PC-3 (cell line): ENCODE data around the gene KIF20A. TPM values are rescaled to one million over a fixed set of nuclear protein-coding genes. Genes with fewer than 3 reads are reported as not detected.
"Not testable (repeated sequence)": the region's sequence is repeated elsewhere in the genome, so short reads cannot be mapped to it uniquely, and the experiment has no call there.

Experiments
- ATAC-seq: fragments of 200-7000 bp; cut with Tn5 transposase; 2 replicates; pipeline ENCODE4 v1.9.1; 2020; ENCODE audit warnings: mild to moderate bottlenecking, moderate library complexity
- BruUV-seq: library from RNA; stranded (reverse); fragments of 400-500 nt; replicated peaks from 2 replicates; lab custom pipeline; 2021; lab: Mats Ljungman, UMichigan
- CTCF ChIA-PET: fragments of 300-600 bp; sonication (Branson Sonifier 250); formaldehyde crosslinking; loops from one replicate; lab custom pipeline; 2022; ENCODE audit warnings: antibody characterized with exemption; lab: Charles Lee
- POLR2A ChIA-PET: fragments of 300-600 bp; sonication (Branson Sonifier 250); formaldehyde crosslinking; loops from one replicate; lab custom pipeline; 2022; ENCODE audit warnings: antibody characterized with exemption; ENCODE audit not compliant: unreplicated experiment; lab: Charles Lee
- DNase-seq: peaks from one replicate; pipeline ENCODE4 v3.0.0-alpha.2; 2015
- H2AFZ ChIP-seq: fragments of 300-600 bp; sonication (generic); 2 replicates; pipeline ENCODE4 v1.6.0; 2016; ENCODE audit warnings: antibody characterized with exemption, low read length
- H3F3A ChIP-seq: fragments of 300-600 bp; sonication (generic); one replicate; pipeline ENCODE4 v1.6.0; 2017; ENCODE audit warnings: antibody characterized with exemption, low read length, control low read depth, mild to moderate bottlenecking; ENCODE audit not compliant: unreplicated experiment
- H3K27ac ChIP-seq: fragments of 300-600 bp; sonication (generic); 2 replicates; pipeline ENCODE4 v1.5.1; 2016; ENCODE audit warnings: mild to moderate bottlenecking, low read length
- H3K27me3 ChIP-seq: fragments of 300-600 bp; sonication (generic); 2 replicates; pipeline ENCODE4 v1.6.1; 2016; ENCODE audit warnings: low read length, mixed read lengths
- H3K36me3 ChIP-seq: fragments of 300-600 bp; sonication (generic); 2 replicates; pipeline ENCODE4 v1.6.1; 2016; ENCODE audit warnings: low read depth, mixed run types, low read length, mixed read lengths
- H3K4me1 ChIP-seq: fragments of 300-600 bp; sonication (generic); 2 replicates; pipeline ENCODE4 v1.5.1; 2016; ENCODE audit warnings: low read length; ENCODE audit not compliant: insufficient read depth
- H3K4me2 ChIP-seq: fragments of 300-600 bp; sonication (generic); 2 replicates; pipeline ENCODE4 v1.6.0; 2016; ENCODE audit warnings: low read length
- H3K4me3 ChIP-seq: fragments of 300-600 bp; sonication (generic); 2 replicates; pipeline ENCODE4 v1.5.1; 2016; ENCODE audit warnings: mild to moderate bottlenecking, low read length, mixed read lengths
- H3K79me2 ChIP-seq: fragments of 300-600 bp; sonication (generic); 2 replicates; pipeline ENCODE4 v1.6.1; 2017; ENCODE audit warnings: low read length, mixed read lengths
- H3K9ac ChIP-seq: fragments of 300-600 bp; sonication (generic); 2 replicates; pipeline ENCODE4 v1.6.0; 2016; ENCODE audit warnings: mild to moderate bottlenecking, low read length
- H3K9me2 ChIP-seq: fragments of 300-600 bp; sonication (generic); replicated peaks from 2 replicates; pipeline ENCODE4 v1.6.1; 2016; ENCODE audit warnings: mixed run types, low read length, mixed read lengths
- H3K9me3 ChIP-seq: fragments of 300-600 bp; sonication (generic); 2 replicates; pipeline ENCODE4 v1.6.1; 2016; ENCODE audit warnings: low read length, mixed read lengths
- H4K20me1 ChIP-seq: fragments of 300-600 bp; sonication (generic); 2 replicates; pipeline ENCODE4 v1.6.1; 2016; ENCODE audit warnings: low read length, mixed read lengths
- EZH2 ChIP-seq: fragments of 300-600 bp; sonication (generic); IDR thresholded peaks from one replicate; pipeline ENCODE4 v1.6.1; 2017; ENCODE audit warnings: antibody characterized with exemption, mild to moderate bottlenecking, low read length; ENCODE audit not compliant: unreplicated experiment
- EZH2phosphoT487 ChIP-seq: fragments of 300-600 bp; sonication (generic); IDR thresholded peaks from 2 replicates; pipeline ENCODE4 v1.6.1; 2018; ENCODE audit warnings: mild to moderate bottlenecking, antibody characterized with exemption, low read length, borderline replicate concordance
- intact Hi-C: fragments of 100-400 bp; cut with micrococcal nuclease; formaldehyde crosslinking; loops from 2 replicates; pipeline ENCODE4 v1.9.0; 2023
- total RNA-seq: library from RNA; depleted of rRNA; stranded (reverse); fragments of >200 nt; gene quantifications from 2 replicates; pipeline ENCODE4 v1.2.3, GENCODE V29; 2014
- TF ChIP-seq, protein P1 (sequence below): fragments of 300-600 bp; sonication (generic); conservative IDR thresholded peaks from 2 replicates; pipeline ENCODE4 v1.5.1; 2017; ENCODE audit warnings: antibody characterized with exemption, low read depth, mild to moderate bottlenecking, low read length

The KIF20A gene
- total RNA-seq, 1 experiment from 2014 or later = 55.5 TPM

DNA sequence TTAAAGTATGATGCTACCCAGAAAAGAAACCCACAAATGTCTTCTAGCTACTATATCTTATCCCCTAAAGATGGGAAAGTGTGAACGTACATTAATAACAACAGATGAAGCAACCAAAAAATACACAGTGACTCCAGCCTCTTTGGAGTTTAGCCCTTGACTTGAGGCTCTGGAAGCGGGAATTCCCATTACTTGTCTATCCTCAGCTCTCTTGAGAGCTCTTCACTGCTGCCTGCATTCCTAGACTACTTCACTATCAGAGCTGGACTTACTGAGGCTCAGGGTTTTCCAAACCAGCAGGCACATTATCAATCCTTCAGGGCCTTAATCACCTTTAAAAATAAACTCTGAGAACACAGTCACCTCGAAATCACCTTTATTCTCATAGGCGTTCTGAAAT, 38.6 kb upstream of the KIF20A start:
- intact Hi-C loops = no loop called here
- no TSS peak for BruUV-seq
- no peaks in the 10 kb centered on the region for H3F3A ChIP-seq
- ChIA-PET POLR2A (no interaction called here), CTCF (no interaction called here)
- H3K79me2 ChIP-seq = no peaks in the 10 kb centered on the region
- DNase-seq (no peak), ATAC-seq (no peak)
- H3K9me3 ChIP-seq = no peaks in the 10 kb centered on the region
- no peak overlapping the region for H3K4me2 ChIP-seq
- H3K36me3 ChIP-seq = no peaks in the 10 kb centered on the region
- H3K9ac ChIP-seq = no peak overlapping the region
- peaks cover 8% of the 10 kb centered on the region for H3K4me1 ChIP-seq
- no peak overlapping the region for H3K27ac ChIP-seq
- H3K27me3 ChIP-seq = no peaks in the 10 kb centered on the region
- no peak for TF ChIP-seq EZH2phosphoT487
- no peak for TF ChIP-seq EZH2
- TF ChIP-seq, protein P1, sequence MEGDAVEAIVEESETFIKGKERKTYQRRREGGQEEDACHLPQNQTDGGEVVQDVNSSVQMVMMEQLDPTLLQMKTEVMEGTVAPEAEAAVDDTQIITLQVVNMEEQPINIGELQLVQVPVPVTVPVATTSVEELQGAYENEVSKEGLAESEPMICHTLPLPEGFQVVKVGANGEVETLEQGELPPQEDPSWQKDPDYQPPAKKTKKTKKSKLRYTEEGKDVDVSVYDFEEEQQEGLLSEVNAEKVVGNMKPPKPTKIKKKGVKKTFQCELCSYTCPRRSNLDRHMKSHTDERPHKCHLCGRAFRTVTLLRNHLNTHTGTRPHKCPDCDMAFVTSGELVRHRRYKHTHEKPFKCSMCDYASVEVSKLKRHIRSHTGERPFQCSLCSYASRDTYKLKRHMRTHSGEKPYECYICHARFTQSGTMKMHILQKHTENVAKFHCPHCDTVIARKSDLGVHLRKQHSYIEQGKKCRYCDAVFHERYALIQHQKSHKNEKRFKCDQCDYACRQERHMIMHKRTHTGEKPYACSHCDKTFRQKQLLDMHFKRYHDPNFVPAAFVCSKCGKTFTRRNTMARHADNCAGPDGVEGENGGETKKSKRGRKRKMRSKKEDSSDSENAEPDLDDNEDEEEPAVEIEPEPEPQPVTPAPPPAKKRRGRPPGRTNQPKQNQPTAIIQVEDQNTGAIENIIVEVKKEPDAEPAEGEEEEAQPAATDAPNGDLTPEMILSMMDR = no peak
- no peak overlapping the region for H3K4me3 ChIP-seq
- no peak overlapping the region for H2AFZ ChIP-seq
- no peaks in the 10 kb centered on the region for H4K20me1 ChIP-seq
- H3K9me2 ChIP-seq = no peaks in the 10 kb centered on the region

DNA sequence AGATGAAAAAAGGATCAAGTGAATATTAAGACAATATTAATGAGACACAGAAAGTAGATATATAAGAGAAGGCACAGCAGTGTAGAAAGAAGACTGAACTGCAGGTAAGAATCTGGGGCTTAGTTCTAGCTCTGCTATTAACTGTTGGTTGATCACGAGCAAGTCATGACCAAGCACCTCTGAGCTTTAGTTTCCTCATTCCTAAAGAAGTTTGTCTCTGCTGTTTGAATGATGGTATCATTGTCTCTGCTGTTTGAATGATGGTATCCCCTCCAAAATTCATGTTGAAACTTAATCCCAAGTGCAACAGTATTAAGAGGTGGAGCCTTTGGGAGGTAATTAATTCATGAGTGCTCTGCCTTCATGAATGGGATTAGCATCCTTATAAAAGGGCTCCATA, 37.2 kb upstream of the KIF20A start:
- intact Hi-C loops = no loop called here
- Histone ChIP-seq H3K79me2 (no peaks in the 10 kb centered on the region), H3K4me3 (no peak overlapping the region), H2AFZ (no peak overlapping the region), H3F3A (no peaks in the 10 kb centered on the region), H3K4me1 (peaks cover 8% of the 10 kb centered on the region), H3K27ac (no peak overlapping the region), H3K27me3 (no peaks in the 10 kb centered on the region), H3K9me2 (no peaks in the 10 kb centered on the region), H3K36me3 (no peaks in the 10 kb centered on the region), H3K9me3 (no peaks in the 10 kb centered on the region), H4K20me1 (no peaks in the 10 kb centered on the region), H3K9ac (no peak overlapping the region), H3K4me2 (no peak overlapping the region)
- CTCF ChIA-PET = no interaction called here
- POLR2A ChIA-PET = no interaction called here
- TF ChIP-seq, protein P1 = no peak
- TF ChIP-seq EZH2 (no peak), EZH2phosphoT487 (no peak)
- BruUV-seq = no TSS peak
- ATAC-seq = no peak
- no peak for DNase-seq

DNA sequence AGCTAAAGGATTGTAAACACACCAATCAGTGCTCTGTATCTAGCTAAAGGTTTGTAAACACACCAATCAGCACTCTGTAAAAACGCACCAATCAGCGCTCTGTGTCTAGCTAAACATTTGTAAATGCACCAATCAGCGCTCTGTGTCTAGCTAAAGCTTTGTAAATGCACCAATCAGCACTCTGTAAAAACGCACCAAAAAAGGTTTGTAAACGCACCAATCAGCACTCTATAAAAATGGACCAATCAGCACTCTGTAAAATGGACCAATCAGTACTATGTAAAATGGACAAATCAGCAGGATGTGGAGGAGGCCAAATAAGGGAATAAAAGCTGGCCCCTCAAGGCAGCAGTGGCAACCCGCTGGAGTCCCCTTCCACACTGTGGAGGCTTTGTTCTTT, 35.3 kb upstream of the KIF20A start:
- H3K79me2 ChIP-seq, H3K4me3 ChIP-seq, H3K9me3 ChIP-seq, ATAC-seq, H3F3A ChIP-seq, H3K4me1 ChIP-seq, CTCF ChIA-PET, H3K9me2 ChIP-seq, intact Hi-C loops, BruUV-seq, H3K27me3 ChIP-seq, H2AFZ ChIP-seq, POLR2A ChIA-PET, DNase-seq, H4K20me1 ChIP-seq, H3K4me2 ChIP-seq, H3K9ac ChIP-seq, H3K27ac ChIP-seq, H3K36me3 ChIP-seq: not testable (repeated sequence)
